EL (cell line): Measurements from ENCODE around the gene RFLNA.

Experiments used
- DNase-seq: peaks from one replicate; pipeline ENCODE4 v3.0.0-alpha.2; 2016

Gene RFLNA

DNA sequence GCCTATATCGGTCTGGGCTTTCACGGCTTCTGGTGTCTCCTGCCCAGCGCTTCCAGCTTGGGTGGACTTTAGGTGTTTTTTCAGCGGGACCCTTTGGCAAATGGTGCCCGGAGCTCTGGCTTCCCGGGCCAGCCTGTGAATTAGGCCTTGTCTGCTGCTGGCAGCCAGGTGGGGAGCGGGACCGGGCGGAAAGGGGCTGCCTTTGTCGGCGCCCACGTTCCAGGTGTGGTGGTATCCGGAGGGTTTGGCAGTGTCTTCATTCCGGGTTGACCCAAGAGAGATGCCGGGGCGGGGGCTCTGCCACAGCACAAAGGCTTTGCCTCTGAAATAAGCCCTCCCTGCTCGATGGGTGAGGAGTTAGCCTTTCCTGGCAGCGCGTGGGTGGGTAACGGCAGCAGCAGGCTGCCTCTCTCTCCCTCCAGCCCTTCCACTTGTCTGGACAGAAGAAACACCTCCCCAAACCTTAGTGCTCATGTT lies 9.5 kb downstream of the RFLNA start:
- DNase-seq, result no peak

DNA sequence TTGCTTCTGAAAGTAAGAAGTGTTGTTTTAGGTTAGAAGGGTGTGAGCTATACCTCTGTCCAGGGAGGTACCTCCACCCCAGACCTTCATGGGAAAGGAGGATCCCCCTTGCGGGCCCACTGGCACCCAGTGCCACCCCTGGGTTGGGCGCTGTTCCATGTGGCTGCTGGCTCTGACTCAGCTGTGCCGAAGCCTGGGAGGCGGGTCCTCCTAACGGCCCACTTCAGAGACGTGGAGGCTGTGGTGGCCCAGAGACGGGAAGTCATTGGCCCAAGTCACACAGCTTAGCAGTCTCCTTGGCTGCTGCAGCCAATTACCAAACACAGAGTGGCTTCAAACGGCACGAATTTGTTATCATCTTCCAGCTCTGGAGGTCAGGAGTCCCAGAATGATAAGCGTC lies 10.2 kb downstream of the RFLNA start:
- no peak for DNase-seq

DNA sequence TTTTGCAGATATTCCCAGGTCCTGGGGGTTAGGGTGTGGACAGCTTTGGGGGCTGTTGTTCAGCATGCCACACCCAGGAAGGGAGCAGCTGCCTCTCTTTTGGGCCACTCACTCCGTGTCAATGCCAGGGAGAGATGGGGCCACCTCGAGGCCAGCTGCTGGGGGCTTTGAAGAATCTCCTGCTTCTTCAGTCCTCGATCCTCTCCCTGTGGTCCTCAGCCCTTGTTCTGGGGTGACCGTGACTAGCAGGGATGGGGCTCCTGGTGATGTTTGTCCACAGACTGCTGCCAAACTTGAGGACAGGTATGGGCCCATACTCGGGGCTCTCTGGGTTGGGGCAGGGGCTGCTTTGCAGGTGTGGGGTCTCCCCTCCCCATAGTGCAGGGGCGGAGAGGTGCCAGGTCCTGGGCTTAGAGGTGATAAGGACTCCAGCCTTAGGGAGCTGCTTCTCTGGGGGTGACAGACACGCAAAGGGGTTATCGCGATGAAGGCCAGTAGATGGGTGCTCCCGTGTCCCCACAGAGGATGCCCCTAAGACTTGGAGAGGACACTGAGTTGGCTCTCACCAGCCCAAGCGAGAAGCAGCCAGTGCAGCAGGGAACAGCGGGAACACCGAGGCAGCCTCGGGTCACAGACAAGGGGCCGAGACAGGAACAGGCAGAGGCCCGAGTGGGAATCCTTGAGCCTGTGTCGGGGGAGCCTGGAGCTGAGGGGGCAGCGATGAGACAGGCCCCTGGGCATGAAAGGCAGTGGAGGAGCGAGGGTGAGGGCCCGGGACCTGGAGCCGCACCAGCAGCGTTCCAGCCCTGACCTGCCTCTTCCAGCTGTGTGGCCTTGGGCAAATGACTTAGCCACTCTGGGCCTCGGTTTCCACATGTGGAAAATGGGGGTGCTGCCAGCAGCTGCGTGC lies 11.1 kb downstream of the RFLNA start:
- no peak for DNase-seq

DNA sequence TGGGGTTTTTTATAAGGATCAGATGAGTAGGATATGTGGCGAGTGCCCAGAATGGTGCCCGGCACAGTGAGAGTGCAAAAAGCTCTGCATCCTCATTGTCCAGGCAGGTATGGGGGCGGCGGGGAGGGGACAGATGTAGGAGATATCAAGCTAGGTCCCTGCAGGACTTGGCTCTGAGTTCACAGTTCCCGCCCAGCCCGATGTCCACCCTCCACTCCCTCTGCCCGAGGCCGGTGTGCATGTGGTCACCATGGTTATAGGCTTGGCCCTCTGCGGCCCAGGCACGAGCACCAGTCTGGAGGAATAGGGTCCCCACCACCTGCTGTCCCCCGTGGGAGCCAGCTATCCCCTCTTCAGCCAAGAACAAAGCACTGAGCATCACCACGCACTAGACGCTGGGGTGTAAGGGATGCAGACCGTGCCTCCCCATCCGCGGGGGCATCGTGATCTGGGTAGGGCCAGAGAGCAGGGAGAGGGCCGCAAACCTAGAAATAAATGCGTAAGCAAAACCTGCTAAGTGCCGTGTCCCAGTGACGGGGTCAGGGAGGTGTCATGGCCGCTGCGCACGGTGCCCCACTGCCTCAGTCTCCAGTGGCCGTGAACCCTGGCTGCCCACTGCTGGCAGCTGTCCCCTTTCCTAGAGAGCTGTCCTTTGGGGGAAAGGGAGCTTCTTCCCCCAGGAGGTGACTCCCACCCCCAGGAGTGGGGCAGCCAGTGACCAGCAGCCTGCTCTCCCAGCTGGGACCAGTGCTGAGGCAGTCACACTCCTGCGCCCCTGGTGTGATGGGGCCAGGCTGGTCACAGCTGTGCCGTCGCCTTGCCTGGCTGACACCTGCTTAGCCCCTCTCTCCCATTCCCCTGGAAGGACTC lies 12.0 kb downstream of the RFLNA start:
- no peak for DNase-seq

GRCh38 chr12:124307556-124307825 lies 12.6 kb downstream of the RFLNA start:
- no peak for DNase-seq

- DNase-seq, result no peak
Observed at GRCh38 chr12:124308741-124309140, 13.8 kb downstream of the RFLNA start.

DNA sequence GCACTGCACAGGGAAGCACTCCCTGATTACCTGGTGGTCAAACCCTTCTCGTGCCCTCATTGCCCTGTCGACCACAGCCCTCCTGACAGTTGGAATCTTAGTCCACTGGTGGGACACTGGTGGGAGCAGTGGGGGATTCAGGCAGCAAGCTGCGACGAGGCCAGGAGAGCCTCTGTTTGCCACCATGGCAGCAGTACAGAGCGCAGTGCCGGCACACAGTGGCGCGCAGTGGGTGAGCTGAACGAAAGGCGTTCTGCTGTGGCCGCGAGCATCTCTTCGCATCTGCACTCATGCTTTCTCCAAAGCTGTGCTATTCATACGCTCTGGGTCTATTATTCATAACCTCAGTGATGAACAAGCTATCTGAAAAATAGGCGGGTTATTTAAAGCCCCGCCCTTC lies 14.3 kb downstream of the RFLNA start:
- no peak for DNase-seq

DNA sequence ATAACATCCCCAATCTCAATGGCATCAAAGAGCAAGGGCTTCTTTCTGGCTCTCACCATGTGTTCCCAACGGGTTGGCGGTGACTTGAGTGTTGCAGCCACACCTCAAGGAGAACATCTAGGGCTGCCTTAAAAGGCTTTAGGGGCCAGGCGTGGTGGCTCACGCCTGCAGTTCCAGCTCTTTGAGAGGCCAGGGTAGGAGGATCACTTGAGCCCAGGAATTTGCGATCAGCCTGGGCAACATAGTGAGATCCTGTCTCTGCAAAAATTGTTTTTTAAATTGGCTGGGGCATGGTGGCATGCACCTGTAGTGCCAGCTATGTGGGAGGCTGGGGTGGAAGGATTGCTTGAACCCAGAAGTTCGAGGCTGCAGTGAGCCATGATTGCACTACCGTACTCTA lies 14.9 kb downstream of the RFLNA start:
- DNase-seq, result no peak

- no peak for DNase-seq
Observed at GRCh38 chr12:124310178-124310577, 15.3 kb downstream of the RFLNA start.

DNA sequence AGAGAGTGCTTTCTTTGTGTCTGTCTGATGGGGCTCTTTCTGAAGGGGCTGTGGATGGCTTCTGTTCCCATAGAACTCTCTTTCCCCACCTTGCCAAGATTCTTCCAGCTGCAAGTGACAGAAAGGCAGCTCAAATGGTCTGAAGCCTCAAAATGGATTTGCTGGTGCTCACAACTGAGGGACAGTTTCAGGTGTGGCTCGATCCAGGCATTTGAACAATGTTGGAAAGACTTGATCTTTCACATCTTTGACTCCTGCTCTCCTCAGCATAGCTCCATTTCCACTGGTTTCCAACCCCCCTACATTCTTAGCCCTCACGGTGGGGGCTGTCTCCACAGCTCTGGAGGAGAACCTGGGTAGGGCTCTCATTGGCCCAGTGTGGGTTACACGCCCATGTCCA lies 15.9 kb downstream of the RFLNA start:
- no peak for DNase-seq

DNA sequence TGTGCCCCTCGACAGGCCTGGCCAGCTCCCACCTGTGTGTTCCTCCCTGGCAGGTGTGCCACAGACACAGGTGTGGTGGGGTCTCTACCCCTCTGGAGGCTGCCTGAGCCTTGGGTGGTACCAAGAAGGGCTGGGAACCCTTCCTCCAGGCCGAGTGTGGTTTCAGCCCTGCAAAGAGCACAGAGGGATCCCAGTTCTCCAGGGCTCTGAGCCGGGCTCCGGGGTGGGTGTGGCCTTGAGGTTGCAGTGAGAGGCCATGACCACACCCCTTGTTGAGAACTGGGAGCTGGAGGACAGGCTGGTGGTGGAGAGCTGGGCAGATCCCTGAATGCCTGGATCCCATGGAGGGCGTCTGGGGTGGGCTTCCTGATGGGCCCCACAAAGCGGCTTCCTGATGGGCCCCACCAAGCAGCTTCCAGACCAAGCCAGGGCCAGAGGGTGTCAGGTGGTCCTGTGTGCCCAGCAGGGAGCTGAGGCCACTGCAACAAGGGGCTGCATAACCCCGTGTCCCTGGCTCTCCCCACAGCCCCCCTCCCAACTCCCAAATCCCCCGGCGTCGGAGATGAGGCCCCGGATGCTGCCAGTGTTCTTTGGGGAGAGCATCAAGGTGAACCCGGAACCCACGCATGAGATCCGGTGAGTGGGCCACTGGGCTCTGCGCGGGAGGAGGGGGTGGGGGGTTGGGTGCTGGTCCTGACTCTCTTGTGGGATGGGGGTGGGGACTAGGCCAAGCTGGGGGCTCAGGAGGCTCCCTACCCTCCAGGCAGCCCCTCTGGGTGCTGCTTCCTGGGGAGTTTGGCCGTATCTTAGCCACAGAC lies 16.6 kb downstream of the RFLNA start:
- DNase-seq, result no peak

DNA sequence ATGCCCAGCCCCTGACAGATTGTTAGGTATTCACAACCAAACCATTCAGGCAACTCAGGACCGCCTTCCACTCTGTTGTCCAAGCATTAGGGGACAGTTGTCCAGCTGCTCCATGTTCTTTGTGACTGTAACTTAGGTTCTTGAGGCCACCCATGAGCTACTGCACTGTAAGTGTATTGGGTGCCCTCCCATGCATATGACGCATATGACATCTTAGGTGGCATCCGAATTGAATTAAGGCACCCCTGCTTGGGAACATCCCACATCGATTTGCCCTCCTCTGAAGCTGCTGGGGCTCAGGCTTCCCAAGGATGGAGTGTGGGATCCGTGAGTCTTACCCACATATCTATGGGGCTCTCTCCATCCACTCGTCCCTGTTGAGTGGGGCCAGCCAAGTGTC lies 17.7 kb downstream of the RFLNA start:
- no peak for DNase-seq

DNA sequence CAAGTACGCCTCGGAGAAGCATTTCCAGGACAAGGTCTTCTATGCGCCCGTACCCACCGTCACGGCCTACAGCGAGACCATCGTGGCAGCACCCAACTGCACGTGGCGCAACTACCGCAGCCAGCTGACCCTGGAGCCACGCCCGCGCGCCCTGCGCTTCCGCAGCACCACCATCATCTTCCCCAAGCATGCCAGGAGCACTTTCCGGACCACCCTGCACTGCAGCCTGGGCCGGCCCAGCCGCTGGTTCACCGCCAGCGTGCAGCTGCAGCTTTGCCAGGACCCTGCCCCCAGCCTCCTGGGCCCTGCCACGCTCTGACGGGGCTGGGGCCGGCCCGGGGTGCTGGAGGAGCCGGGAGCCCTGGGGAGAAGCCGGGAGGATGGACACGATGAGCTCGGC lies 19.3 kb downstream of the RFLNA start:
- no peak for DNase-seq

DNA sequence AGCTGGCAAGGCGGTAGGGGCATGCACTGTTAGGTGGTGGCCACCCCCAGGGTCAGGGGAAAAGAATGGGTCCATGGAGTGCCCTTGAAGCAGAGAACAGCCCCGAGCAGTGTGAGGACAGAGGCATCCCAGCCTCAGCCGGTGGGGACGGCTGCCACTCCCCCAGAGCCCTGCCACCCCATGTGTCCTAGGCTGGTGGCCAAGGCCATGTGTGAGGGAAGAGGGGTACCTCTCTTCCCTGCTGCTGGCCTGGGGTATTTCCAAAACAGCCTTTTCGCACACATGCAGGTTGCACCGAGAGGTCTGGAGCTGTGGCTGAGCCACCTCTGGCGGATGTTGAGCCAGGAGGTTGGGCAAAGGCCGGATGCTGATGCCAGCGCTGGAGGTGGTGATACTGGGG lies 19.9 kb downstream of the RFLNA start:
- no peak for DNase-seq

DNA sequence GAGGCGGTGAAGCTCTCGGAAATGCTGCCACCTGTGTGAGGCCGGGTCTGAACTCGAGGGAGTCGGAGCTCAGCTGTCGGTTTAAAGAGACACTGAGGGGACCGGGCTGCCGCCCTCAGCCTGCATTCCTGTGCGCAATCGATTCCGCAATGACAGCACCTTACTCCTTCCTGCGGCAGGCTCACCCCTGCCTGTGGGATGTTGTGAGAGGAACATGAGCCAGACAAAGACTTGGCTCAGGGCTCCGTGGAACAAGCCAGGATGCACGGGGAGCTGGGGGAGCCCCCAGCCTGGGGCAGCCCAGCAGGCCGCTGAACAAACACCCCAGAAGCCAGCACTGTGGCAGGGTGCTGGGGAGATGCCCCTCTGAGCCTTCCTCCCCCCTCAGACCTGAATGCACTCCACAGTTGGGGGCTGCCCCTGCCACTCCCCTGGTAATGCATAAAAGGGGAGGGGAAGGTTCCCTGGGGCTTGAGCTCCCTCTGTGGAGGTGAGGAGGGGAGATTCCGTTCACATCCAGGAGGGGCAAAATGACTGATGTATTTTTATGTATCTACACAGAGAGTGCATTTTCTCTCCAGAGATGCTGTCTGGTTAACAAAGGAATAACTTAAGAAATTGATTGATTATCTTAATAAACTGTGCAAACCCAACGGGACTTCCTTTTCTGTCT lies 20.6 kb downstream of the RFLNA start:
- DNase-seq, result no peak

DNA sequence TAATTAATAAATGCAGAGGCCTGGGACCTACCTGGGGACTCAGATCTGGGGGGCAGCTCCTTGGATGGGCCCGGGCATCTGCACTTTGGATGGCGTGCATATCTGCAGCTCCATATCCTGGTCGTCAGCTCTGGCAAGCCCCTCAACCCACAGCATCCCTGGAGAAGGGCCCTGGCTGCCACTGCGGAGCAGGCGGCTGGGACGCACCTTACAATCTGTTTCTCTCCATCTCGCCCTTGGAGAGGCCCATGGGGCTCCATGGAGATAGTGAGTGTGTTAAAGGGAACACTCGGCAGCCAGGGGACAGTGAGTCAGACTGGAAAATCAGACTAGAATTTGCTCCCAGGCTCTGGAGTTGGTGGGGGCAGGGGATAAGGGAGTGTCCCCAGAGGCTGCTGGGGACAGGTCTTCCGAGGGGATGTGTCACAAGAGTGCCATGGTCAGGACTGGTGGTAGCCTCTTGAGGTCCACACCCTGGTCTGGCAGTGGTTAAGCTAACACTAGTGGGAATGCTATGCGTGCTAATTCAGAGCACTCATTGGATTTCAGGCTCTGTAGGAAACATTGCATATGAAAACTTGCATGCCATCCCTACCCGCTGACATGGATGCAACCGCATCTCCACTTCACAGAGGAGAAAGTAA lies 21.5 kb downstream of the RFLNA start:
- no peak for DNase-seq

GRCh38 chr12:124317400-124317799 lies 22.5 kb downstream of the RFLNA start:
- no peak for DNase-seq

DNA sequence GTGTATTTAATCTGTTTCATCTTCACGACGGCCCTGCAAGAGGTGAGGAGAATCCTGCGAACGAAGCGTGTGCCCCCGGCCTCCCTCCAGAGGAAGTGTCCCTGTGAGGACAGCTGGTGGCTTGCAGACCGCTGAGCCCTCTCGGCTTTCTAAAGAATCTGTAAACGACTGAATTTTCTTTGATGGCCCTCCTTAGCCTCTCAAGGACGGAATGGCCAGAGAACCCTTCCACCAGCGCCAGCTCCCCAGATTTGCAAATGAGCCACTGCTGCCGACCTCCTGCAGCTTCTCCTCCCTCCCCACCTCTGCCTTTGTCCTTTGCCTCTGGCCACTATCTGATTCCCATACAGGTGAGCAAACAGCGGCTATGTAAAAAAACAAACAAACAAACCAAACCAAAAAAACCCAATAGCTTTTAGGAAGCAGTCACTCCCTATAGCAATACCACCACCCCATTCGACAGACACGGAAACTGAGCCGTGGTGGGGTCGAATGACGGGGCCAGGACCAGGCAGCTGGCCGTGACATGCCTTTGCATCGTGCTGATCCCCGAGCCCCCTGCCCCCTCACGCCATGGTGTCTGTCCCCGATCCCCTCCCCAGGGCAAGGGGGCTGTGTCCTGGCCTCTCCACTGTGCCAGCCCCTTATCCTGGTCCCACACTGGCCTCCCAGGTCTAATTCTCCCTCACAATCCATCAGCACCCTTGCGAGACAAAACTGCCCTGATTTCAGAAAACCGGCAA lies 23.6 kb downstream of the RFLNA start:
- no peak for DNase-seq

DNA sequence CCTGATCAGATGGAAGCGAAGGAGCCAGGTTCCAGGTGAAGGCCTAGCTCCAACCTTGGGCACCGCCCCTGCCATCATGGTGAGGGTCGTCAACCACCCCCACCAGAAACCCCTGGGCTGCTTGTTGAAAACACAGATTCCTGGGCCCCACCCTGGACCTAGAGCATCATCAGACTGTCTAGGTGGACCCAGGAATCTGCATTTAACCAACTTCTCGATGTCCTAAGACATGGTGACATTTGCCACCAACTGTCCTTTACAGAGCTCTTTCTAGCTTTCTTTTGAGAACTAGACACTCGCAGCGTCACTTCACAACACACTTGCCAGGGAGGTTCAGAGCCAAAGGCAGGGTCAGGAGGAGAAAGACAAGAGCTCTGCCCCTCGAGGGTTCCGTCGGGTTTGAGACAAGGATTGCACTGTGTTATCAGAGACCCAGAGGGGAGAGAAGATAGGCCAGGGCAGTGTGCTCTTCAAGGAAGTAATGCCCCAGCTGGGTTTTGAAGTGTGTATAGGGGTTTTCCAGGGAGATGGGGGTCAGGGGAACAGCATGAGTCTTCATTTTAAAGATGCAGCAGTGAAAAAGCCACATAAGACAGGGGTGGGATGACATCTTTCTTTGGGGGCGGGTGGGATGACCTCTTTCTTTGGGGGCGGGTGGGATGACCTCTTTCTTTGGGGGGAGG lies 24.6 kb downstream of the RFLNA start:
- DNase-seq, result no peak

GRCh38 chr12:124321040-124321481 lies 26.2 kb downstream of the RFLNA start:
- peak; percentile 65 for DNase-seq
